DMS 273 (cell line): Measurements from ENCODE around the gene ADAMTSL1.

Experiments used
- DNase-seq: peaks from one replicate; lab custom pipeline; 2025; ENCODE audit not compliant: unreplicated experiment; lab: John Stamatoyannopoulos, UW

The ADAMTSL1 gene

GRCh38 chr9:18889550-18889949 lies 415.6 kb downstream of the ADAMTSL1 start:
- DNase-seq, result no peak

DNA sequence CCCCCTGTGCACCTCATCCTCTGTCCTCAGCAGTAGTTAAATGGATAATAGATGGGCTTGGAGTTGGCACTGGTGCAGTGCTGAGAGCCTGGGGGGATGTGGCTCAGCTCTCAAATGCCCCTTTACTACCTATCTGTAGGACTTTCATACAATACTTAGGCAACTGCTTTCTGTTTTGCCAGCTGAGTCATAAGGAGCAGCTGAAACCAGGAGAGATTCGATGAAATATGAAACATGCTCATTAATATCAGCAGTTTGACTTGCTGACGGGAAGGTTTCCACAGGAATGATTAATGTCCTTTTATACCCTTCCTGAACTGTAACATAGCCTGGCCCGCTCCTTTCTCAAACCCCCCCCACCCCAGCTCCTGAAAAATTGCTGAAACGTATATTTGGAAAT lies 416.4 kb downstream of the ADAMTSL1 start:
- DNase-seq, result no peak

DNA sequence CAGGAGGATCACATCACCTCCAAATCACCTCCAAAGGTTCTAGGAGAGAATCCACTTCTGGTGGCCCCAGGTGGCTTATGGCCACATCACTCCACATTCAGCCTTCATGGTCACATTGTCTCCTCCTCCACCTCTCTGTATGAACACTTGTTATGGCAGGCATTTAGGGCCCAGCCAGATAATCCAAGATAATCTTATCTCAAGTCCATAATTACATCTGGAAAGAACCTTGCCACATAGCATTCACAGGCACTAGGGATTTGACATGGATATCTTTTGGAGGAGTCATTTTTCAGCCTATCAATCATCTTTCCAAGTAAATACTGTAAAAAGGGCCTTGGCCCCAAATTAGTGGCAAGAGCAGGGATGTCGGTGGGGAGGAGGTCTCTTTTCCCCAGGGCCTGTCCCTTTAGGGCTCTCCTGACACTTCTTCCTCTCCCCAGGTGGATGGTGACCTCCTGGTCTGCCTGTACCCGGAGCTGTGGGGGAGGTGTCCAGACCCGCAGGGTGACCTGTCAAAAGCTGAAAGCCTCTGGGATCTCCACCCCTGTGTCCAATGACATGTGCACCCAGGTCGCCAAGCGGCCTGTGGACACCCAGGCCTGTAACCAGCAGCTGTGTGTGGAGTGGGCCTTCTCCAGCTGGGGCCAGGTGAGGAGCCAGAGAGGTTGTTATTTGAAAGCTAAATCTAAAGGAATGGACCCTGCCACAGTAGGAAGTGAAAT lies 418.2 kb downstream of the ADAMTSL1 start:
- DNase-seq, result no peak

DNA sequence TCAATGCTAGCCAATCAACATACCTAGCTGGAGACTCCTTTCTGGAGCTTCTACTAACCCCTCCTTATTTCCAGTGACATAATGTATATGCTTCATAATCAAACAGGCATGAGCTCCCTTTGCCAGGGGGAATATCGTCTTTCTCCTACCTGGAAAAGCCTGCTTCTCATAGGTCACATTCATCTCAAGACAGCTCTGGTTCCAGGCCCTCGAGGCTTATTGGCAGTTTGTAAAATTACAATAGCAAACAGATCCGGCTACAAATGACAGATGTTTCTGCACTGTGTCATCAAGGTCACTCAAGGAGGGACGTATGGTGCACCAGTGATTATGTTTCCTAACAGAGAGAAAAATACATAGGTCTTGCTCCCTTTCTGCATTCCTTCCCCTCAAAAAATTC lies 419.1 kb downstream of the ADAMTSL1 start:
- DNase-seq, result no peak

GRCh38 chr9:18893491-18893890 lies 419.5 kb downstream of the ADAMTSL1 start:
- no peak for DNase-seq

DNA sequence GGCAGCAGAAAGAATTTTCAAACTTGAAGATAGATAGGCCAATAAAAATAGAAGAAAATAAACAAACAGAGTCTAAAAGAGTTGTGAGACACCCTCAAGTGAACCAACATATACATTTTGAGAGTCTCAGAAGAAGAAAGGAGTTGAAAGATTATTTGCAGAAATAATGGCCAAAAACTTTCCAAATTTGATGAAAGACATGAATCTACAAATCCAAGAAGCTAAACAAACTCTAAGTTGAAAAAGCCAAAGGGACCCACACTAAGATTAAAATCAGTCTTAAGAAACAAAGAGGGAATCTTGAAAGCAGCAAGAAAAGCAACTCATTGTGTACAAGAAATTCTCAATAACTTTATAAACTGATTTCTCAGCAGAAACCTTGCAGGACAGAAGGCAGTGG lies 422.1 kb downstream of the ADAMTSL1 start:
- no peak for DNase-seq

GRCh38 chr9:18896531-18897179 lies 422.7 kb downstream of the ADAMTSL1 start:
- no peak for DNase-seq

DNA sequence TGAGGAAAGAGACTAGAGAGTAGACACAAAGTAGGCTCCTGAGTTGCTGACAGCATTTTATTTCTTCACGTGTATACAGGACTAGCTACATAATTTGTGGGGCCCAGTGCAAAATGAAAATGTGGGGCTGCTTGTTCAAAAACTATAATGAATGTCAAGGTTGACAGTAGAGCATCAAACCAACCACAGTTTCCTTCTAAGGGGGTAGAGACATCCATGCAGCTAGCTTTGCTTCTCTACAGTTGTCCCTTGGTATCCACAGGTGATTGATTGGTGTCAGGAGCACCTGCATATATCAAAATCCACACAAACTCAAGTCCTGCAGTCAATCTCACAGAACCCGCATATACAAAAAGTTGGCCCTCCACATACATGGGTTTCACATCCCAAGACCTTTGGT lies 429.5 kb downstream of the ADAMTSL1 start:
- no peak for DNase-seq

GRCh38 chr9:18905028-18905882 lies 431.3 kb downstream of the ADAMTSL1 start:
- DNase-seq, result no peak

GRCh38 chr9:18905883-18906629 lies 432.1 kb downstream of the ADAMTSL1 start:
- DNase-seq, result no peak

GRCh38 chr9:18906656-18907395 lies 432.9 kb downstream of the ADAMTSL1 start:
- no peak for DNase-seq

- no peak for DNase-seq
Measured at GRCh38 chr9:18907927-18908625, 434.1 kb downstream of the ADAMTSL1 start.

- no peak for DNase-seq
Measured at GRCh38 chr9:18909140-18910018, 435.4 kb downstream of the ADAMTSL1 start.

DNA sequence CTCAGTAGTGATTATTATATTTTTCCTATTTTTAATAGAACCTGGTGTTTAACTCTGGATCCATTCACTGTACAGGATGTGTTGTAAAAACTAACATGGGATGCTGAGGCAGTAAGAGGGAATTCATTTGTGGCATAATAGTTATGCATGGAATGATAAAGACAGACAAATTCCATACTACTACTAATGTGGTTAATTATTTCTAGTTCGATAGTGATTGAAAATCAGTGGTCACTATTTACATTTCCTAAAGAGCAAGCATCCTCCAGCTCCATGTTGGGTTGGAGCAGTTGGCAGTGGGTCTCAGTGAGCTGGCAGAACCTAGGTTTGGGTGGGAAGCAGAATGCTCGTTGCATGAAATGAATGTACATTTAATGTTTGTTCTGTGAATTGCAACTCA lies 436.5 kb downstream of the ADAMTSL1 start:
- DNase-seq, result no peak

DNA sequence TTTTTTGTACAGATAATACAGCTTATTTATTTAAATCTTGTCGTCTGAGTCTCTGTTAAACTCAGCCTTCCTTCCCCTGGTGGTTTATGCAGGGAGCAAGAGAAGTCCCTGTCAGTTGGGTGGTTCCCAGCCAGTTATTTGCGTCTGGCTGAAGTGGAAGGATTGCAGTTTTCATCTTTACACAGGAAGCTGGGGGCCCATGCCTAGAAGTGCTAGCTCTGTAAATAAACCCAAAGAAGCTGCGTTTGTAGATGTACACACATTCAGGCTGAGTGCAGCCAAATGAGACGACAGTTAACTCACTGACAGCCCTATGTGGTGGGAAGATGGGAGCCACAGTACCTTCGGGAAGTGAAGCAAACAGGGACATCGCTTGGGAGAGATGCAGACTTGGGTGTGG lies 437.0 kb downstream of the ADAMTSL1 start:
- DNase-seq, result no peak

DNA sequence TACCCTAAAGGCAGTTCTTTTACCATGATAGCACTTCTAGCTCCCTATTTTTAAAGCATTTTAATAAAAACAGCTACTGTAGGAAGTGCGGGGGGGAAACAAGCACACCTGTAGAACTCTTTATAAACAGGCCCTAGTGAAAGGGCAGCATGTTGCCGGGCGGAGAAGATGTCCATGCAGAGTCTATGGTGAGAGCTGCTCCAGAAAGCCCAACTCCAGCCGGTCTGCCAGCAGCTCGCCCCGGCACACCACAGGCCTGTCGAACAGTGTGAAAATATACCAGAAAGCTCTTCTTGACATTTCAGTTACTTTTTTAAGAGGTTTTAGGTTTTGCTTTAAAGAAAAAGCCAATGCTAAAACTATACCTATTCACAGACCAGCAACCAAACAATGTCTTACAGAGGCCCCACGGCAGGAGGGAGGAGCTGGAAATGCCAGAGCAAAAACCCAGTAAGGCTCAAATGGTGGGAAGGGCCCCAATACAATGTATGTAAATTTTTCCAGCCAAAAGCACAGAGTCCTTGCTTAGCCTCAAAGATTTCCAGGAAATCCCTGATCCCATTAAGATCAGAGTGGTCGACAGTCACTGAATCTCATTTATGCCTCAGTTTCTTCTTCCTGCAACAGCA lies 437.9 kb downstream of the ADAMTSL1 start:
- DNase-seq, result no peak

GRCh38 chr9:18920141-18921084 lies 446.5 kb downstream of the ADAMTSL1 start:
- DNase-seq, result no peak
